ENCODE measurements around the gene TARS2. TPM values are rescaled to one million over a fixed set of nuclear protein-coding genes. Genes with fewer than 3 reads are reported as not detected.

TARS2 gene
- total and polyA plus RNA-seq, 2 of the 13 experiments (the other 11 are each of a cell fraction or from before 2014, with no cell fraction given), result 21.3 to 22.8 TPM

GRCh38 chr1:150486966-150487762 lies at the start of gene TARS2 (continued):
- TF ChIP-seq HOMEZ (CRISPR knock-in tag; IDR thresholded peaks at IDR 0.05; ENCODE audit: low read depth), result peak; percentile 76
- TF ChIP-seq GRHL1 (CRISPR knock-in tag; conservative IDR thresholded peaks at IDR 0.05), result no peak
- TF ChIP-seq BORCS8-MEF2B (CRISPR knock-in tag; IDR thresholded peaks at IDR 0.05), result 0 out of 2 replicates have a peak, but pooled peaks have one; percentile 23
- no peak for TF ChIP-seq PHB2 (IDR thresholded peaks at IDR 0.05; ENCODE audit: partially characterized antibody)
- TF ChIP-seq, protein P1, sequence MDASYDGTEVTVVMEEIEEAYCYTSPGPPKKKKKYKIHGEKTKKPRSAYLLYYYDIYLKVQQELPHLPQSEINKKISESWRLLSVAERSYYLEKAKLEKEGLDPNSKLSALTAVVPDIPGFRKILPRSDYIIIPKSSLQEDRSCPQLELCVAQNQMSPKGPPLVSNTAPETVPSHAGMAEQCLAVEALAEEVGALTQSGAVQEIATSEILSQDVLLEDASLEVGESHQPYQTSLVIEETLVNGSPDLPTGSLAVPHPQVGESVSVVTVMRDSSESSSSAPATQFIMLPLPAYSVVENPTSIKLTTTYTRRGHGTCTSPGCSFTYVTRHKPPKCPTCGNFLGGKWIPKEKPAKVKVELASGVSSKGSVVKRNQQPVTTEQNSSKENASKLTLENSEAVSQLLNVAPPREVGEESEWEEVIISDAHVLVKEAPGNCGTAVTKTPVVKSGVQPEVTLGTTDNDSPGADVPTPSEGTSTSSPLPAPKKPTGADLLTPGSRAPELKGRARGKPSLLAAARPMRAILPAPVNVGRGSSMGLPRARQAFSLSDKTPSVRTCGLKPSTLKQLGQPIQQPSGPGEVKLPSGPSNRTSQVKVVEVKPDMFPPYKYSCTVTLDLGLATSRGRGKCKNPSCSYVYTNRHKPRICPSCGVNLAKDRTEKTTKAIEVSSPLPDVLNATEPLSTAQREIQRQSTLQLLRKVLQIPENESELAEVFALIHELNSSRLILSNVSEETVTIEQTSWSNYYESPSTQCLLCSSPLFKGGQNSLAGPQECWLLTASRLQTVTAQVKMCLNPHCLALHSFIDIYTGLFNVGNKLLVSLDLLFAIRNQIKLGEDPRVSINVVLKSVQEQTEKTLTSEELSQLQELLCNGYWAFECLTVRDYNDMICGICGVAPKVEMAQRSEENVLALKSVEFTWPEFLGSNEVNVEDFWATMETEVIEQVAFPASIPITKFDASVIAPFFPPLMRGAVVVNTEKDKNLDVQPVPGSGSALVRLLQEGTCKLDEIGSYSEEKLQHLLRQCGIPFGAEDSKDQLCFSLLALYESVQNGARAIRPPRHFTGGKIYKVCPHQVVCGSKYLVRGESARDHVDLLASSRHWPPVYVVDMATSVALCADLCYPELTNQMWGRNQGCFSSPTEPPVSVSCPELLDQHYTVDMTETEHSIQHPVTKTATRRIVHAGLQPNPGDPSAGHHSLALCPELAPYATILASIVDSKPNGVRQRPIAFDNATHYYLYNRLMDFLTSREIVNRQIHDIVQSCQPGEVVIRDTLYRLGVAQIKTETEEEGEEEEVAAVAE (CRISPR knock-in tag; IDR thresholded peaks at IDR 0.05; ENCODE audit: borderline replicate concordance), result peak; percentile 99
- TF ChIP-seq CENPT (CRISPR knock-in tag; IDR thresholded peaks at IDR 0.05; ENCODE audit: low read depth), result no peak
- TF ChIP-seq, protein P2, sequence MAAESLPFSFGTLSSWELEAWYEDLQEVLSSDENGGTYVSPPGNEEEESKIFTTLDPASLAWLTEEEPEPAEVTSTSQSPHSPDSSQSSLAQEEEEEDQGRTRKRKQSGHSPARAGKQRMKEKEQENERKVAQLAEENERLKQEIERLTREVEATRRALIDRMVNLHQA (CRISPR knock-in tag; IDR thresholded peaks at IDR 0.05), result no peak
- 0 out of 2 replicates have a peak, but pooled peaks have one; percentile 49 for TF ChIP-seq ESRRA (CRISPR knock-in tag; IDR thresholded peaks at IDR 0.05; ENCODE audit: low read depth)
- no peak for TF ChIP-seq TEAD2 (CRISPR knock-in tag; IDR thresholded peaks at IDR 0.05)
- peak; percentile 83; the same call in 1 of the 2 replicates for TF ChIP-seq SRF (IDR thresholded peaks at IDR 0.05; ENCODE audit: low read depth, low read length)
- peak; percentile 95 for TF ChIP-seq PHF21A (CRISPR knock-in tag; IDR thresholded peaks at IDR 0.05)
- TF ChIP-seq HOXA9 (CRISPR knock-in tag; IDR thresholded peaks at IDR 0.05; ENCODE audit: borderline replicate concordance), result no peak
- peak; percentile 67 for TF ChIP-seq FOSL2 (CRISPR knock-in tag; IDR thresholded peaks at IDR 0.05)
- TF ChIP-seq, protein P3, sequence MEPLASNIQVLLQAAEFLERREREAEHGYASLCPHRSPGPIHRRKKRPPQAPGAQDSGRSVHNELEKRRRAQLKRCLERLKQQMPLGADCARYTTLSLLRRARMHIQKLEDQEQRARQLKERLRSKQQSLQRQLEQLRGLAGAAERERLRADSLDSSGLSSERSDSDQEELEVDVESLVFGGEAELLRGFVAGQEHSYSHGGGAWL (CRISPR knock-in tag; IDR thresholded peaks at IDR 0.05), result peak; percentile 61; the same call in 1 of the 2 replicates
- peak; percentile 80 for TF ChIP-seq ZNF264 (CRISPR knock-in tag; IDR thresholded peaks at IDR 0.05)
- no peak for TF ChIP-seq GTF2F1 (IDR thresholded peaks at IDR 0.05; ENCODE audit: low read length)
- TF ChIP-seq, protein P4, sequence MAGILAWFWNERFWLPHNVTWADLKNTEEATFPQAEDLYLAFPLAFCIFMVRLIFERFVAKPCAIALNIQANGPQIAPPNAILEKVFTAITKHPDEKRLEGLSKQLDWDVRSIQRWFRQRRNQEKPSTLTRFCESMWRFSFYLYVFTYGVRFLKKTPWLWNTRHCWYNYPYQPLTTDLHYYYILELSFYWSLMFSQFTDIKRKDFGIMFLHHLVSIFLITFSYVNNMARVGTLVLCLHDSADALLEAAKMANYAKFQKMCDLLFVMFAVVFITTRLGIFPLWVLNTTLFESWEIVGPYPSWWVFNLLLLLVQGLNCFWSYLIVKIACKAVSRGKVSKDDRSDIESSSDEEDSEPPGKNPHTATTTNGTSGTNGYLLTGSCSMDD (CRISPR knock-in tag; IDR thresholded peaks at IDR 0.05), result no peak
- no peak for TF ChIP-seq SOX13 (IDR thresholded peaks at IDR 0.05)
- TF ChIP-seq SOX13 (CRISPR knock-in tag; conservative IDR thresholded peaks at IDR 0.05 in 1 of 2, IDR thresholded peaks at IDR 0.05 in 1 of 2), result peak in 1 of 2 experiments; percentile 45; a peak in 1 of 4 replicates
- TF ChIP-seq TAF1 (CRISPR knock-in tag; IDR thresholded peaks at IDR 0.05), result peak; percentile 84
